ENCODE measurements around the gene RRP9.

RRP9 gene

DNA sequence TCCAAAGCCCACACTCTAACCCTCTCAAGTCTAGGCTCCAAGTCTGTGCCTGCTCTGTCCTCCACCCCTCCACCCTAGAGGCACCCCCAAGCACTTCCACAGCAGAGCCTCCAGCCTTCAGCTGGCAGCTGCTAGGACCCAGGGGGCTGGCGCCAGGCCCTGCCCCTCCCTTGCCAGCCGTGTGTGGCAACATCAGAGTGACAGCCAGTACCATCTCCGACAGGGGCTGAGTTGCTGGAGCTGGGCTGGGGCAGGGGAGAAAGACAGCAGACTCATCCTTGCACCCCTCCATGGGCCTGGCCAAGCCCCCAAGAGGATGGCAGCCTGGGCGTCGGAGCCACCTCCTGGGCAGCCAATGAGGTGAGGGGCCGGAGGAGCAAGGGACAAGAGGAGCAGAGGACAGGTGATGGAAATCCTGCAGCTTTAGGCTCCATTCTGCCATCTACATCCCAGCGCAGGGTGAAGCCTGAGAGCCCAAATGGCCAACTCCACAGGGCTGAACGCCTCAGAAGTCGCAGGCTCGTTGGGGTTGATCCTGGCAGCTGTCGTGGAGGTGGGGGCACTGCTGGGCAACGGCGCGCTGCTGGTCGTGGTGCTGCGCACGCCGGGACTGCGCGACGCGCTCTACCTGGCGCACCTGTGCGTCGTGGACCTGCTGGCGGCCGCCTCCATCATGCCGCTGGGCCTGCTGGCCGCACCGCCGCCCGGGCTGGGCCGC is 13.6 kb upstream of the RRP9 start, which contains the start of gene GPR62:
Gene GPR62 (plus strand): TSS at position 207 of the 718 bp plus-strand sequence. CDS start 272 bp downstream, at position 479.
- ATAC-seq: peak in 1 of 2 donors; percentile 10

DNA sequence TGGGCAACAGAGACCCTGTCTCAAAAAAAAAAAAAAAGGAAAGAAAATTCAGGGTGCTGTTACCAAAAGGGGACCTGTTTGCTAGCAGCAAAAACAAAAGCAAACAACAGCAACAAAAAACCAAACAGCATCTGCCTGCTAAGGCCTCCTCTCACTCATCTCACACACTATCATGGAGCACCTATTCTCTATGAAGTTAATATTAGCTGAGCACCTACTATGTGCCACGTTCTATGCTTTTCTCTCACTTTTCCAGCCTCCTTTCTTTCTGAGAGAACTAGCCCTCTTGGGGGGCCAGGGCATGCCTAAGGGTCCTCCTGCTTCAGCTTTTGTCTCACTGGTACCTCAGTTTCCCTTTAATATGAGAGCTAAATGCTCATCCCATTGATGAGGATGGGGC is 13.0 kb upstream of the RRP9 start:
- ATAC-seq: no peak

DNA sequence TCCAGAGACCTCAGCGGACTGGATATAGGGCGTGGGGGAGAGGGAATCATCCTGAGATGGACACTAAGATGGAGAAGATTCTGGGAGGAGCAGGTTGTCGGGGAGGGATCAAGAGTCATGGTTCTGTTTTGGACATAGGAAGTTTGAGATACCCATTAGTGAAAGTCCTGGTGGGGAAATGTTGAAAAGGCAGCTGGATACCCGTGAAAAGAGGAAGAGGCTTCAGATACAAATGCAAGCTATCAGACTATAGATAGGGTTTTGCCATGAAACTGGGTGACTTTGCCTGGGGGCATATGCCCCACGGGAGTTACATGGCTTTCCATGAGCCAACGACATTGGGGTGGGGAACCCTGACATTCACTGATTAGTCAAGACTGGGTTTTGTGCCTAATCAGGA is 12.4 kb upstream of the RRP9 start:
- ATAC-seq: no peak

DNA sequence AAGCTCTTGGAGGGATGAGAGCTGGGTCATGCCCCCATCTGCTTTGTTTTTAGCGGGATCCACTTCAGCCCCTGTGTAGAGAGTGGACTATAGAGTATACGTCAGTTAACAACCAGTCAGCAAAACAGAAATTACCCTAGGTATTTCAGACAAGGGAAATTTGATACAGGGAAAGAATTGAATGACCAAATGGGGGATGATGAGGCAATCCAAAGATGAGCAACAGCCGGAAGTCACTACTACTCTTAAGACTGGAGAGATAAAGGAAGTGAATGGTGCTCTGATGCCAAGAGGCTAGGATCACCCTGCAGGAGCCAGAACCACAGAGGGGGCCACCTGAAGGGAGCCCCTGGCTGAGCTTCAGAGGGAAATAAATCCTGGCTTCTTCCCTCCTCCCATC is 11.7 kb upstream of the RRP9 start:
- no peak for ATAC-seq

DNA sequence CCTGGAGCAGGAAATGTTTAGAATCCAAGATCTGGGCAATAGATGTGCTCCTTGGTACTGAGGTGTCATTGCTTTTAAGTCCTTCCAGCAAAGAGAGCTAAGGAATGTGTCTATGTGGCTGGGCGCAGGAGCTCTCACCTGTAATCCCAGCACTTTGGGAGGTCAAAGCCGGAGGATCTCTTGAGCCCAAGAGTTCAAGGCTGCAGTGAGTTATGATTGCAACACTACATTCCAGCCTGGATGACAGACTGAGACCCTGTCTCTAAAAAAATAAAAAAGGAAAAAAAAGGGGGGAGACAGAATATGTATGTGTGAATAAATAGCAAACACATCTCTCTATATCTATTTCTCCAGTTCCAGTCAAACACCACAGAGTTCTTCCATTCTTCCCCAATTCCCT is 9.2 kb upstream of the RRP9 start:
- no peak for ATAC-seq

DNA sequence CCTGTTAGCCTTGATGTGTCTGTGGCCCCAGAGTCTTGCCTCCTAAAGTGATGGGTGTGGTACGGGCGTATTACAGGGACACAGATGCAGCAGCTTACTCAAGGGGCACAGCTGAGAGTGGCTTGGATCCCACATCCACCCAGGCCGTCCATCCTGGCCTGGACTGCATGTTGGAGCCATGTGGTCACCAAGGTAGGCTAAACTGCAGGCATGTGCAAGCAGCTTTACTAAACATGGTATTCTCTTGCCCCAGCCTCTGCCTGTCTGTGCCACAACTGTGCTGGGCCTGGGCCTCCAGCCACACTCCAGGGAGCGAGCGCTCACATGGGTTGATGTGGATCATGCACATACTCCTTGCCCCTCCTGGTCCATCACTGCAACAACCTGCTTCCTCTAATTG is 7.4 kb upstream of the RRP9 start:
- ATAC-seq: no peak

DNA sequence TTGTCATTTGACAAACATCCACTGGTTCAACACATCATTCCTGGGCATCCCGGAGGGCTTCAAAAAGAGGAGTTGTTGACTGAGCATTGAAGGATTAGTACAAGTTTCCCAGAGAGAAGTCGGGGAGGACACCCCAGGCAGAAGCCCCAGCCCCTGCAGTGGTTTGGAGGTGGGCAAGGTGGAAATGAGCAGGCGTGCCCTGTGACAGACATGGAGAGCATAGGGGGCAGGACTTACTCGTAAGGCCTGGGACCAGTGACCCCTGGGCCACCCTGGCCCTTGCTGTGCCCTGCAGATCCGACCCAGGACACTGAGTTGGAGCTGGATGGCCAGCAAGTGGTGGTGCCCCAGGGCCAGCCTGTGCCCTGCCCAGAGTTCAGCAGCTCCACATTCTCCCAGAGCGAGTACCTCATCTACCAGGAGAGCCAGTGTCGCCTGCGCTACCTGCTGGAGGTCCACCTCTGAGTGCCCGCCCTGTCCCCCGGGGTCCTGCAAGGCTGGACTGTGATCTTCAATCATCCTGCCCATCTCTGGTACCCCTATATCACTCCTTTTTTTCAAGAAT is 6.4 kb upstream of the RRP9 start:
- no peak for ATAC-seq

DNA sequence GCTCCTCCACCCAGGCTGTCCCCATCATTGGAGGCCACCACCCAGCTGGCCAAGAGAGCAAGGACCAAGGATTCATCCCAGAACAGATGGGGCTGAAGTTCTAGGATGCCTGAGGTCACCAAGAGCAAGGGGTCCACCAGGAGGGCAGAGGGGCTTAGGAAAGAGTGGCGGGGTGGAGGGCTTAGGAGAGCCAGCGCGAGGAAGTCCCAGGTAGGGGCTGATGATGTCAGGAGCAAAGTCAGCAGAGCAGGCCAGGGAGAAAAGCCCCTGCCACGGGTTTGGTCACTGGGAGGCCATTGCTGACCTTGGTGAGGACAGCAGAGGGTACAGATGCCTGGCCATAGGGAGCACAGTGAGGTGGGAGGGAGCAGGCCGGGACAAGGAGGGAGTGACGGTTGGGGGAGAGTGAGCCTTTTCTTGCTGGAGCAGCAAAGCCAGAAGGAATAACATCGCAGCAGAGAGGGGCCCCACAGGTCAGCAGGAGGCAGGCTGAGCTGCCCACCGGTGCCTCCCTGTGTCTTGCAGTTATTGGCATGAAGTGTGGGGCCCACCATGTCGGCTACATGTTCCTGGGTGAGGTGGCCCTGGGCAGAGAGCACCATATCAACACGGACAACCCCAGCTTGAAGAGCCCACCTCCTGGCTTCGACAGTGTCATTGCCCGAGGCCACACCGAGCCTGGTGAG is 5.7 kb upstream of the RRP9 start:
- no peak for ATAC-seq

DNA sequence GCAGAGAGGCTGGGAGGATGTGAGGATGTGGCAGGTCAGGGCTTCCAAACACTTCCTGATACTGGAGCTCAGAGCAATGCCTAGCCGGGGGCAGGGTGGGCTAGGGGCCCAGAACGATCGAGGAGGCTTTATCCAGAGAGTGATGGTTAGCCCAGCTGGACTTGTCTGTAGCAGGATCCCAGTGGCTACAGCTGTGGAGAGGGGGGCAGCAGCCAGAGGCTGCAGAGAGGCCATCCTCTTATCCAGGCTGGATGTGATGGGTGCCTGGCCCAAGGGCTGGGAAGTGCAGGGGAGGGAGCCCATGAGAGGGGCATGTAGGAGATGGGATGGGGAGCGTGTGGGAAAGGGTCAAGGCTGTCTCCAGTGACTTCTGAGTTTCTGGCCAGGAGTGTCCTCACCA is 5.1 kb upstream of the RRP9 start:
- ATAC-seq: no peak

DNA sequence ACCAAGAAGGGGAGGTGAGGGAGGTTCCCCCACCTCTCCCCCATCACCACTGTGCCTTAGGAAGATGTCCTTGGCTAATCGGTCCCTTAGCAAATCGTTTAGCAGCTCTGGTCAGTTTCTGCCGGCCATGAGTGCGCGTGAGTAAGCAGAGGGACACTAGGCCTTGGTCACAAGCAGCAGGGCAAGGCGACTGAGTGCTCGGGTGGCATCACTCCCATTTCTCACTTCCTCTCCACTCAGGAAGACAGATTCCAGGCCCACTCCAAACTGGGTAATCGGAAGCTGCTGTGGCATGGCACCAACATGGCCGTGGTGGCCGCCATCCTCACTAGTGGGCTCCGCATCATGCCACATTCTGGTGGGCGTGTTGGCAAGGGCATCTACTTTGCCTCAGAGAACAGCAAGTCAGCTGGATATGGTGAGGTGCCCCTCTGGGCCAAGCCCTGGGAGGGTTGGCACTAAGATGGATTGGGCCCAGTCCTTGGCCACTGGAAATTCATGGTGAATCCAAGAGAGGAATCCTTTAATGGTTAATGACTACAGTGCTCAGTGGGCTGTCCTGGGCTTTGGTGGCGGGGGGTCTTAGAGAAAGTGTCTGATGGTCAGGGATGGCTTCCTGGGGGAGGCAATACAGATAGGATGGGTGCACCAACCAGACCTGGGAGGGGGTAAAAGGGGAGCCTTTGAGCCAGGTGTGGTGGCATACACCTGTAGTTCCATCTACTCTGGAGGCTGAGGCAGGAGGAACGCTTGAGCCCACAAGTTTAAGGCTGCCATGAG is 4.4 kb upstream of the RRP9 start:
- no peak for ATAC-seq

DNA sequence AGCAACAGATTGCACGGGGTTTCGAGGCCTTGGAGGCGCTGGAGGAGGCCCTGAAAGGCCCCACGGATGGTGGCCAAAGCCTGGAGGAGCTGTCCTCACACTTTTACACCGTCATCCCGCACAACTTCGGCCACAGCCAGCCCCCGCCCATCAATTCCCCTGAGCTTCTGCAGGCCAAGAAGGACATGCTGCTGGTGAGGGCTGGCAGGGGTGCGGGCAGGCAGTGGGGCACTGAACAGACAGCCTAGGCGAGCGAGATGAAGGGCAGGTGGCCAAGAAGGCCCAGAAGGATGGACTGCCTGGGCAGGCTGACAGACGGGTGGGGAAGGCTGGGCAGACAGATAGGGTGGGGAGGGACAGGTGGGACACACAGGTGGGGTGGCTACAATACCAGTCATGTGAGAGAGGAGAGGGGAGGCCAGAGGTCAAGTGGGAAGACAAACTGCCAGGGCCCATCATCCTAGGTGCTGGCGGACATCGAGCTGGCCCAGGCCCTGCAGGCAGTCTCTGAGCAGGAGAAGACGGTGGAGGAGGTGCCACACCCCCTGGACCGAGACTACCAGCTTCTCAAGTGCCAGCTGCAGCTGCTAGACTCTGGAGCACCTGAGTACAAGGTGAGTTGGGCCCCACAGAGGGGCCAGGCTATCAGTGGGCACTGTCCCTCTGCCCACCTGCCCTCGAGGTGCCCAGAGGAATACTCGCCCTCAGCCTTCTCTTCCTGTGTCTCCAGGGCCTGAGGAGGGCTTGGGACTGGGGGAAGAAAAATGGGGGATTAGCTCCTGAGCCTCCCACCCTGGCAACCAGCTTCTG is 3.5 kb upstream of the RRP9 start:
- ATAC-seq: no peak

DNA sequence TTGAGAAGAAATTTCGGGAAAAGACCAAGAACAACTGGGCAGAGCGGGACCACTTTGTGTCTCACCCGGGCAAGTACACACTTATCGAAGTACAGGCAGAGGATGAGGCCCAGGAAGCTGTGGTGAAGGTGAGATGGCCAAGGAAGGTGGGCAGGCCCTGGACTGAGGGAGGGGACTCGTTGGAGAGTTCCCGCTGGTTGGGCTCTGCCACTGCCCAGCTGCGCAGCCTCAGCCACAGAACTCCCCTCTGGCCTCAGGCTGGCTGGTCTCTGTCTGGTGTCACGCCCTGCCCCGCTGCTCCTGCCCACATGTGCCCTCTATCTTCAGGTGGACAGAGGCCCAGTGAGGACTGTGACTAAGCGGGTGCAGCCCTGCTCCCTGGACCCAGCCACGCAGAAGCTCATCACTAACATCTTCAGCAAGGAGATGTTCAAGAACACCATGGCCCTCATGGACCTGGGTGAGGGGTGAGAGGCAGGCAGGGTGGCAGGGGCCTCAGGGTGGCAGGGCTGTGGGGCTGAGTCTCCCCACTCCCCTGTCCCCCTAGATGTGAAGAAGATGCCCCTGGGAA is 2.8 kb upstream of the RRP9 start:
- no peak for ATAC-seq

DNA sequence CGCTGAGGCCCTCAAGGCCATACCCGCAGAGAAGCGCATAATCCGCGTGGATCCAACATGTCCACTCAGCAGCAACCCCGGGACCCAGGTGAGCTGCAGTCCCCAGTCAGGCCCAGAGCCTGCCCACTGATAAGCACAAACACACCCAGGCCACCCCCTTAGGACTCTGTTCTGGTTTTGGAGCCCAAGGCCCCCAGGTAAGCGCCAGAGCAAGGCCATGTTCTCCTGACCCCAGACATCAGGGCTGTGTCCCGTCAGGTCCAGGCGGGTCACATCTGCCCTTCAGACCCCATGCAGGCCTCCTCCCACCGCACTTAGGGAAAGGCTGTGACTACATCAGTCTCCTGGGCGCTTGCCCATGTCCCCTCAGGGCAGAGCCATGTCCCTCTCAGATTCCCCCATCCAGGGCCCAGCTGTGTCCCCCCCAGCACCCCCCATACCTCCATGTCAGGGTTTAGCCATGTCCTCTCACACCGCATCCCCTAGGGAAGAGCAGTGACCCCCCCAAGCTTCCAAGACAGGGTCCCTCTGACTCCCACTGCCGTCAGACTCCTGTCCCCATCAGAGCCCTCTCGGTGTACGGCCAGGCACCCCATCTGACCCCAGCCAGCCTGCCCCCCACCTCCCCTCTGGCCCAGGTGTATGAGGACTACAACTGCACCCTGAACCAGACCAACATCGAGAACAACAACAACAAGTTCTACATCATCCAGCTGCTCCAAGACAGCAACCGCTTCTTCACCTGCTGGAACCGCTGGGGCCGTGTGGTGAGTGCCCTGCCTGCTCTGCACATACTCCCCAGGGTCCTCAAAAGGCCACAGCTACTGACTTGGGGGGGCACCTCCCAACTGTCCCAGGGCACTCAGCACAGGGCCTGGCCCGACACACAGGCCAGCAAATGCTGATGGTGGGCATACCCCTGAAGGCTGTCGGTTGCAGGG is 2.0 kb upstream of the RRP9 start:
- ATAC-seq: no peak

DNA sequence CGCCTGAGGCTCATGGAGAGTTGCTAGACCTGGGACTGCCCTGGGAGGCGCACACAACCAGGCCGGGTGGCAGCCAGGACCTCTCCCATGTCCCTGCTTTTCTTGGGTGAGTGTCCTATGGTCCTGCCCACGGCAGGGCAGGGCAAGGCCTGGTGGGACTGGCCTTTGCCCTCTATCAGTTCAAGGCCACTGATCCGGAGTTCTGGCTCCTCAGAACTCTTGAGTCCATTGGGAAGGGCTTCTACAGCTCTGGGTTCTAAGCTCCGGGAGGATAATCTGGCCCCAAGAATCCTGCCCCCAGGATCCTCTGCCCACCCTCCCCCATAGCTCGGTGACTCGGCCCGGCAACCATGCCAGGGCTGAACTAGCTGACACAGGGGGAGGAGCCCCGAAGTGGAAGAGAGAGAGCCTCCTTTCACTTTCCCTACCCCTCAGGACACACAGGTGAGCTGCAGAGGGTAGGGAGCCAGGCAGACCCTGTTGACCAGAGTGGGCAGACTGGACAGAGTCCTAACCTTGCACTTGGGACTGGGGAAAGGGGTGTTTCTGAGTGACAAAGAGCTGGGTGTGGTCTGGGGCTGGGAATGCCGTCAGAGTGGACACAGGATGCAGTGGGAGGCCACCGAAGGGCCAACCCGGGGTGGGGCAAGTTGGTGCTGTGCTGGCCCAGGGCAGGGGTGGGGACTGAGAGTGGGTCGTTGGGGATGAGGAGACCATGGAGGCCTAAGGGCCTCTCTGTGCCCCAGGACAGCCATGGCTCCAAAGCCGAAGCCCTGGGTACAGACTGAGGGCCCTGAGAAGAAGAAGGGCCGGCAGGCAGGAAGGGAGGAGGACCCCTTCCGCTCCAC is 1.1 kb upstream of the RRP9 start:
- ATAC-seq: peak; percentile 28 to 30

DNA sequence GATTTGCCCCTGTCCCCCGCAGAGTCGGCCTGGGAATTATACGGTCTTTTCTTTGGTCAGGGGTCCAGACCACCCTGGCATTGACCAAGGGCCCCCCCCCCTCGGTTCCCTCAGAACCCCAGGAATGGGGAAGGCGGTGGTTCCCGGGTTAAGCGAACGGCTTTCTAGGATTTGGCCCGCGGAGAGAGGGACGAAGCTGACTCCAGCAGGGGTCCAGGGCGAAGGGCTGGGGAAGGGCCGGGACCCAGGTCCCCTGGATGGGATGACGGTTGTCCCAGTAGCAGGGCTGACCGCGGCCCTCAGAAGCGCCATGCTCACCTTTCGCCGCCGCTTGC is 274 bp downstream of the RRP9 start:
- no peak for ATAC-seq

DNA sequence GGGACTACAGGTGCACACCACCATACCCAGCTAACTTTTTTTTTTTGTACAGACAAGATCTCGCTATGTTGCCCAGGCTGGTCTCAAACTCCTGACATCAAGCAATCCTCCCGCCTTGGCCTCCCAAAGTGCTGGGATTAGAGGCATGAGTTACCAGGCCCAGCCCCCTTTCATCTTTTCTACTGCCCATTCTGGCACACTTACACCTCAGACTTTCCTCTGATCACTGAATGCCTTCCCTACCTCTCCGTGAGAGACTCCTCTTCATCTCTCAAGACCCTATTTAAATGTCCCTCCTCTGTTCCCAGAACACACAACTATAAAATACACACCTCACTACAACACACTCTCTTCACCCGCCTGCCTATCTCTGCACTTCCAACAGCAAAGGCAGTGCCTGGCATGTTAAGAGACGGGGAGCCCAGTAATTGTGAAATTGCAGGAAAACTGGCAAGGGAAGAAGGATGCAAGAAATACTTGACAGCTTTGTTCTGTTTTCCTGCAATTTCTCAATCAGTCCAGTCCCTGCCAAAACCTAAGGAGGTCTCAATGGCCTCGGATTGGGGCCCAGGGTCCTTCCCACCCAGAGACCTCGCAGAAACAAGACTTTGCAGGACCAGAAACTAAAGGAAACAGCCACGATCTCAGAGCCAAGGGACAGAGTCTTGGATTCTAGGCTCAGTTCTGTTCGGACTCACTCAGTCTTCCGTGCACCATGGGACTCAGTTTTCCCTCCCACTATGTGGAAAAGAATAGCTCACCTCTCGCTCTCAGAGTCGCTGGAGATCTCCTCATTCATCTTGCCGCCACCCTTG is 849 bp downstream of the RRP9 start:
- ATAC-seq: no peak

DNA sequence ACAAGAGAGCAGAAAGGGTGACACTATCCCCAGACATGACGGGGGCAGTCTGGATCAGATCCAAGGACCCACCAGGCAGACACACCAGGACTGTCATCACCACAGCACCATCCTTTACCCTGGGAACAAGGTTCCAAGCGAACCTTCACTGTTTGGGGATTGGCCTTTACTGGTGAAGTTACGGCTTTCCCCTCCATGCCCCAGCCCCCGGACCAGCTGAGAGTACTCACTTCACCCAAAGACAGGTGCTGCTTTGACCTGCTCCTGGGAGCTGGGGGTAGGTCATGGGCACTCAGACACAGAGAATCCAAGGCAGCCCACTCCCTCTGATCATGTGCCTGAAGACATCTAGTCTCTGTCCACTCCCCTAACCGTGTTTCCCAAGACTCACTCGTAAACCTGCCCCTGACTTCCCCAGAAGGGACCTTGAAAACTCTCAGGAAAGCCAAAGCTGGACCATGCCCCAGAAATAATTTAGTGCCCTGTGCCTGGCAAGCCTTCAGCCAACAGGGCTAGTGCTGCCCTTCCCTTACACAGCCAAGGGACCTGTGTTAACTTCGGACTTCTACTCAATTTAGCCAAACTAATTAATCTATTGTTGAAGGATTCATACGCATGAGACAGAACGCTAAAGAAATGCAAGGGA is 2.8 kb downstream of the RRP9 start:
- ATAC-seq: no peak

DNA sequence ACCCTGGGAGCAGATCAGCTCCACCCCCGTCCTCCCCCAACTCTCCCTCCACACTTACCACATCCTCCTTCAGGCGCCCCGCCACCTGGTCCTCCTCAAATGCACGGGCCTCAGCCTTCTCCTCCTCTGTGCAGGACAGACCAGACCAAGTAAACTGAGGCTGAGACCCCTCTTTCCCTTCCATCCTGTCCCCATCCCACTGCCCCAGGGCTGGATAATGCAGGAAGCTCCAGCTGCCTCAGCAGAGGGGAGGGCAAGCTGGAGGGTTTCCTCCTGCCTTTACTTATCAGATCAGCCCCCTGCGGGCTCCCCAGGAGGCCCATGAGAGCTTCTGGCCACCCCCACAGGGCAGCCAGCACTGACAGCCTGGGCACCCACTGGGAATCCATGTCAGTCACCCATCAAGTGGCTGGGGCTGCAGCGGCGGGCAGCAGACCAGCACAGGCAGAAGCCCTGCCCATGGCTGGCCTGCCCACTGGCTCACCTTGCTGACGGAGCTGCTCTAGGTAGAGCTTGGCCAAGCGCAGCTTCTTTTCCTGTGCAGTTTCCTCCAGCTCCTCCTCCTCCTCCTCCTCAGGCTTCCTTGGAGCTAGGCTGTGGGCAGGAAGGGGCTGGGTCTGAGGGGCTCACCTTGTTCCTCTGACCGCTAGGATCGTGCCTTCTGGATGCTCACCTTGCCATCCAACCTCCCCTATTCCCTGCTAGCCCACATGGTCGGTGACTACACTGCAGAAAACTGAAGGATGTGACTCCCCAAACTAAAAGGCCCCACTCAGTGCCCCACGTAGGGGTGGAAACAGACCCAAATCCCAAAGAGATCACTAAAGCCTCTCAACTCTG is 3.9 kb downstream of the RRP9 start:
- ATAC-seq: no peak
